ENCODE data around the gene GIT2.
"Not testable (repeated sequence)": the region's sequence is repeated elsewhere in the genome, so short reads cannot be mapped to it uniquely, and the experiment has no call there.

GIT2 gene

DNA sequence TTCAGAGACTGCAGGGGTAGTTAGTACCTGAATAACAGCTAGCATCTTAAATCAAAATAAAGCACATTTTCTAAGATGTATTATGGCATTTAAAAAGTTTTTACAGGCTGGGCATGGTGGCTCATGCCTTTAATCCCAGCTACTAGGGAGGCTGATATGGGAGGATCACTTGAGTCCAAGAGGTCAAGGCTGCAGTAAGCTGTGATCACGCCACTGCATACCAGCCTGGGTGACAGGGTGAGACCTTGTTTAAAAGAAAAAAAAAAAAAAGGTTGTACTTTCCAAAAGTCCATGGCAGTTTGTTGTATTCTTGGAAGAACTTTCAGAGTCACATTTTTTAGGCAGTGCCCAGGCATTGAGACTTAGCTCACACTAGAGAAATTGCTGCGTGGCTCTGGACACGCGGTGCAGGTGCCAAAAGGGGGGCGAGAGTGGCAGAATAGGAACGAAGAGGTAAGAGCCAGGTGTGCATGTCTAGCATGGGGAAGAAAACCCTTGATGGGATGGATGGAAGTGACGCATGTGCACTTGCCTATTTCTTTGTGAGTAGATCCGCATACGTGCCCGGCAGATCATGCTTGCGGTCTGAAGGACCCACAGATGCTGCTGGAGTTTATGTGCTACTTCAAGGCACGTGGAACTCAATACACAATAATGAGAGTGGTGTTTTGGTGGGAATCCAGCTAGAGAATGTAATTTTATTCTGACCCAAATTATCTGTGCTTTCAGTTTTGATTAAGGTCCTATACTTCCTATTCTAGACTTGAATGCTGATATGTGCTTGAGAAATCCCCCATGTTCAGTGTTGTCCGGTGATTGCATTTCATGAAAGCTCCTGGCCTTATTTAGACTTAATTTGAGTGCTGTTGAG, 14.9 kb upstream of the GIT2 start:
- H2AFZ ChIP-seq (ENCODE audit: low read length), result no peak overlapping the region
- peaks cover 36% of the 10 kb centered on the region for H3K79me2 ChIP-seq (ENCODE audit: low read length)
- no peaks in the 10 kb centered on the region for H4K20me1 ChIP-seq (ENCODE audit: insufficient read depth, low read length)
- no peaks in the 10 kb centered on the region for H3K27me3 ChIP-seq (replicated peaks; ENCODE audit: insufficient read depth, low read length)
- H3K4me3 ChIP-seq (ENCODE audit: low read length), result peak overlapping the region; percentile 42; the same call in 1 of the 2 replicates
- DNase-seq, result peak; percentile 64
- TF ChIP-seq EZH2phosphoT487 (IDR thresholded peaks at IDR 0.05; ENCODE audit: low read length), result no peak
- no peak for TF ChIP-seq EZH2 (optimal IDR thresholded peaks at IDR 0.05; ENCODE audit: low read depth, low read length)
- TF ChIP-seq CTCF (IDR thresholded peaks at IDR 0.05; ENCODE audit: low read length), result no peak
- peak overlapping the region; percentile 31; the same call in 1 of the 2 replicates for H3K9ac ChIP-seq (ENCODE audit: low read length)
- no peaks in the 10 kb centered on the region for H3K9me3 ChIP-seq (replicated peaks; ENCODE audit: insufficient read depth, low read length)
- H3F3A ChIP-seq (ENCODE audit: insufficient read depth, low read length), result peaks cover 7% of the 10 kb centered on the region
- H3K4me1 ChIP-seq (ENCODE audit: low read length), result peaks cover 17% of the 10 kb centered on the region
- H3K9me2 ChIP-seq (replicated peaks; ENCODE audit: insufficient read depth, low read length), result no peaks in the 10 kb centered on the region
- H3K4me2 ChIP-seq (ENCODE audit: low read depth, low read length), result peak overlapping the region; percentile 68
- peak overlapping the region; percentile 65 for H3K27ac ChIP-seq (ENCODE audit: low read length)
- no peaks in the 10 kb centered on the region for H3K36me3 ChIP-seq (replicated peaks; ENCODE audit: insufficient read depth, low read length)

GRCh38 chr12:110008681-110009398, 12.7 kb upstream of the GIT2 start:
- H3K4me1 ChIP-seq (ENCODE audit: low read length), result peaks cover 14% of the 10 kb centered on the region; the same call in 1 of the 2 replicates
- not testable (repeated sequence) for H3K27me3 ChIP-seq (replicated peaks; ENCODE audit: insufficient read depth, low read length); H3K9ac ChIP-seq (ENCODE audit: low read length); H4K20me1 ChIP-seq (ENCODE audit: insufficient read depth, low read length); H3K9me3 ChIP-seq (replicated peaks; ENCODE audit: insufficient read depth, low read length); H3K4me2 ChIP-seq (ENCODE audit: low read depth, low read length); H3K4me3 ChIP-seq (ENCODE audit: low read length); H3K27ac ChIP-seq (ENCODE audit: low read length); DNase-seq; H3K9me2 ChIP-seq (replicated peaks; ENCODE audit: insufficient read depth, low read length); H3K36me3 ChIP-seq (replicated peaks; ENCODE audit: insufficient read depth, low read length); H2AFZ ChIP-seq (ENCODE audit: low read length)
- H3K79me2 ChIP-seq (ENCODE audit: low read length), result peaks cover 38% of the 10 kb centered on the region
- H3F3A ChIP-seq (ENCODE audit: insufficient read depth, low read length), result peaks cover 19% of the 10 kb centered on the region

DNA sequence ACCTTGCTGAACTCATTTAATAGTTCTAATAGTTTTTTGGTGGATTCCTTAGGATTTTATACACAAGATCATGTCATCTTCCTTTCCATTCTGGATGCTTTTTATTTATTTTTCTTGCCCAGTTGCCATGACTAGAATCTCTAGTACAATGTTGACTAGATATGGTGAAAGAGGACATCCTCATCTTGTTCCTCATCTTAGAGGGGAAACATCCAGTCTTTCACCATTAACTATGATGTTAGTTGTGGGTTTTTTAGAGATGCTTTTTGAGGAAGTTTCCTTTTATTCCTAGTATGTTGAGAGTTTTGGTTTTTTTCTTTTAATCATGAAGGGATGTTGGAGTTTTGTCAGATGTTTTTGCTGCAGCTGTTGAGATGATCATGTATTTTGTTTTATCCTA, 11.7 kb upstream of the GIT2 start:
- Histone ChIP-seq H3F3A (ENCODE audit: insufficient read depth, low read length) (peaks cover 19% of the 10 kb centered on the region), H3K4me2 (ENCODE audit: low read depth, low read length) (no peak overlapping the region), H3K36me3 (replicated peaks; ENCODE audit: insufficient read depth, low read length) (no peaks in the 10 kb centered on the region)

More for the DNA sequence above, 11.7 kb upstream of the GIT2 start:
- Histone ChIP-seq H3K27me3 (replicated peaks; ENCODE audit: insufficient read depth, low read length) (no peaks in the 10 kb centered on the region), H3K4me3 (ENCODE audit: low read length) (no peak overlapping the region), H3K79me2 (ENCODE audit: low read length) (peaks cover 45% of the 10 kb centered on the region), H2AFZ (ENCODE audit: low read length) (no peak overlapping the region), H3K9ac (ENCODE audit: low read length) (no peak overlapping the region), H3K4me1 (ENCODE audit: low read length) (peaks cover 14% of the 10 kb centered on the region; the same call in 1 of the 2 replicates), H3K9me3 (replicated peaks; ENCODE audit: insufficient read depth, low read length) (no peaks in the 10 kb centered on the region), H3K9me2 (replicated peaks; ENCODE audit: insufficient read depth, low read length) (no peaks in the 10 kb centered on the region), H3K27ac (ENCODE audit: low read length) (no peak overlapping the region), H4K20me1 (ENCODE audit: insufficient read depth, low read length) (no peaks in the 10 kb centered on the region)
- TF ChIP-seq EZH2phosphoT487 (IDR thresholded peaks at IDR 0.05; ENCODE audit: low read length), result no peak
- TF ChIP-seq CTCF (IDR thresholded peaks at IDR 0.05; ENCODE audit: low read length), result no peak
- DNase-seq, result no peak

All from MM.1S (cell line).